Lower leg skin (tissue), 3 donors: Measurements from ENCODE around the gene EME2.

ENCODE experiments used
- CTCF ChIP-seq, 3 donors: fragments of 450-650 bp; IDR thresholded peaks; one replicate each; pipeline ENCODE4 v1.5.1; 2016; ENCODE audit warnings: antibody characterized with exemption in 3 of 3, mild to moderate bottlenecking in 3 of 3, moderate library complexity in 2 of 3
- POLR2A ChIP-seq, 2 donors: fragments of 450-650 bp; IDR thresholded peaks; one replicate each; pipeline ENCODE4 v1.6.1; 2016 to 2017; ENCODE audit warnings: antibody characterized with exemption in 2 of 2, mild to moderate bottlenecking in 1 of 2, moderate library complexity in 1 of 2

GRCh38 chr16:1743376-1744337 is 29.0 kb upstream of the EME2 start:
- TF ChIP-seq CTCF (IDR thresholded peaks at IDR 0.05) (no peak), POLR2A (IDR thresholded peaks at IDR 0.05) (no peak)
